Raji (cell line): ENCODE measurements around the gene LTBP2.

Experiments used
- POLR2A ChIP-seq: IDR thresholded peaks from 2 replicates; pipeline ENCODE4 v1.6.1; 2011; ENCODE audit warnings: low read depth, low read length, control low read depth; ENCODE audit not compliant: insufficient read depth

LTBP2 gene

DNA sequence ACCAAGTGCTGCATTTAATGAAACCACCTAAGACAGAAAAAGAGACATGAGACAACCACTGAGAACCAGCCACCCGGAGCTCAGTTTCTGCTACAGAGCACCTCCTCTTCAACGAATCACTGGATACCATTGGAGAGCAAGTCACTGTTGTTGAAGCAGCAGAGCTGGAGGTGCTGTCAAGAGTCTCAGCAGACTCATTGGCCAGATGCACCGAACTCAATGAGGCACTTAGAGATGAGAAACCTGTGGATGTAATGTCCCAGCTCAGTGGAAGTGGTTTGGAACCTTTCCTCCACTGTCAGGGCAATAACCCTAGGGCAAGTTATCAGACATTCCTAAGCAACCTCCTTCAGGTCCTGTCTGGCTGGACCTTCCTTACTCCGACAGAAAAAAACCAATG, 132.0 kb downstream of the LTBP2 start:
- TF ChIP-seq POLR2A: no peak

DNA sequence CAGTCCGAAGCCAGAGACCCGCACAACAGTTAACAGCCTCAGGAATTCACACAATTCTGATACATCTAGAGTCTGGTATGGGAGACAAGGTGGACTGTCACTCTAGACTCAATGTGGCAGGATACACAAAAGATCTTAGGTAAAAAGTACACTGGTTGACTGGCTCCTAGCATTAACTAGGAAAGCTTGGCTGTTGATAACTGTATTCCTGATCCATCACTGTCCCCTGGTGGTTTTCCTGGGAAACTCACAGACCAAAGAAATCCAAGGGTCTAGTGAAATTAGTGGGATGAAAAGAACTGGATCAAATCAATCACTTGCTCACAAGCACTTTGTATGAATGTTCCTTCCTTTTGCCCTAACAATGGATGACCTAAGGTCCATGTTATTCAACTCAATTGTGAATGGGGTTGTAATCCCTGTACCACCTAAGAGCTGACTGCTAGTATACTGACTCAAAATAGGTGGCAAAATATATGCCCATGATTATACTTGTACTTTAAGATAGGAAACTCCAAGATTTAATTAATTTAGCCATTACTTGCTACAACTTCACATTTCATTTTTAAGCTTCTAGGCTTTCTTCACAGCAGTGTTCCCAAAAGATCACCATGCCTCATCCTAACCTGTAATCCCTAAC, 132.9 kb downstream of the LTBP2 start:
- no peak for TF ChIP-seq POLR2A

DNA sequence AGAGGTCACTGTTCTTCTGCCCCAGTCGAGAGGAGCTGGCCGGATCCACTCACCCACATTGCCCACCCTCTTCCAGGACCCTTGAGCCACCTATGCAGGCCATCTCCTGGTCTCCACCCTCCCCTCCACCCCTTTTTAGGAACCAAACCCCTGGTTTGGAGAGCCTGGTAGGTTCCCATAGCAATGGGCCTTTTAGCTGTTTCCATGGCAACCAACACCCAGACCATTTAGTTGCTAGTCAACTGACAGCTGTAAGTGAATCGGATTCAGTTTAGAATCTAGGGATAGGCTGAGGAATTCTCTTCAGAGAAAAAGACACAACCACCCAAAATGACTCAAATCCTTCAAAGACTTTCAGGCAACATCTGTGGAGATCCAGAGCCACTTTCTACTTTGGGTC, 135.4 kb downstream of the LTBP2 start:
- TF ChIP-seq POLR2A: no peak

DNA sequence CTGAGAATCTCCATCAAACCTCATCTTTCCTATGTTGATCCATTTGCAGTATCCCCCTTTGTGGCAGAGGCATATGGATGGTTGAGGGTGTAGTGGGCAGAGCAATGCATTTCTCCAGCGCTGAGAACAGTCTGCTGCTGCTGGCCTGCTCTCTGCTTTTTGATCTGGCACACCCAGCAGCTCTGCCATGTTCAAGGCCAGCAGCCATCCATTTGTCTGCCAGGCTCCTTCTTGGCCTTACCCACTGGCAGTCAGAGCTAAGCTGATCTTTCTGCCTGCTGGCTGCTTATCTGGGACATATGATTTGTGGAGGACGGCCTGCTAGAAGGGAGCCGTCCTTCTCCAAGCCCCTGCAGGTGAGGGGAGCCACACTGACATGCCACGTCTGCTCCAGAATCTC, 135.9 kb downstream of the LTBP2 start:
- no peak for TF ChIP-seq POLR2A

DNA sequence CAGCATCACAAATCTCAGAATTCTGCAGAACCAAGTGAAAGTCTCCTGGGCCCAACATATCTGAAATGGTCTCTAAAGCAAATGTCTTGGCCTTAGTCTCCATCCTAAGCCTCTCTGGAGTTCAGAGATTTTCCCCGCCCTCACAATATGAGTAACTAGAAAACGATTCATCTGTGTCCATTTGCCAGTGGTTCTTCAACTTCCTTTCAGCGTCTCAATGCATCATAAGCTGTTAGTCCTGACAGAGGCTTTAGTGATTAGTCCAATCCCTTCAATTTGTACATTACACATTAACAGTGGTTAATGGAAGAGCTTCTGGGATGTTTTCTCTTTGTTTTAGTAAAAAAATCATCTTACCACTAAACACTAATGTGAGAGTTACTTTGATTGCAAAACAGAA, 136.4 kb downstream of the LTBP2 start:
- TF ChIP-seq POLR2A: no peak

DNA sequence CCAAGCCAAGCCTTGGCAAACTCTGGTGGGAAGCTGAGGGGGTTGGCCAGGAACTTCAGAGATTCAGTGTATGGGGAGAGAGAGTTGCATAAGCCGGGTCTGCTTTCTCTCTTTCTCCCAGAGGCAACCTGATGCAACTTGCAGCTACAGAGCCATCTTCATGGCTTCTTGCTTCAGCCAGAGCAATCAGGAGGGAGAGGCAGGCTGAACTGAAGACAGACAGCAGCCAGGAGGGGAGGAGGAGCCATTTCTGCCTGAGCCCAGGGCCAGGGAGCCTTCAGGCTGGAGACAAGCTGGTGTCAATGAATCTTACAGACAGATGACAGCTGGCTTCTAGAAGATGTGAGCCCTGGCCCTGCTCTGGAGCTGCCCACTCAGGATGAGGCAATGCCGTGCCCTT, 137.7 kb downstream of the LTBP2 start:
- no peak for TF ChIP-seq POLR2A

DNA sequence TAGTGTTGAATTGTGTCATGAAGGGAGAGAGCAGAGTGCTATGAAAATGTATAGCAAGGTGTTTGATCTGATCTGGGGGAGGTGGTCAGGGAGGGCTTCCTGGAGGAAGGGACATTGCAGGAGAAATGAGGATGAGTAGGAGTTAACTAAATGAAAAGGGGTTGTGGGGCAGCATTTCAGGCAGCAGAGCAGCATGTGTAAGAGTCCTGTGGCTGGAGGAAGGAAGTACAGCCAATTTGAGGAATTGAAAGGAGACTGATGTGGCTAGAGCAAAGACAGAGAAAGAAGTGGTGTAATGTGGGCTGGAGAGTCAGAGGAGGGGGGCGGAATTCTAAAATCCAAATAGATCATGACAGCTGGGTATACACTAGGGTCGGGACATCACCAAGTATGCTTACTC, 139.4 kb downstream of the LTBP2 start:
- TF ChIP-seq POLR2A: no peak

DNA sequence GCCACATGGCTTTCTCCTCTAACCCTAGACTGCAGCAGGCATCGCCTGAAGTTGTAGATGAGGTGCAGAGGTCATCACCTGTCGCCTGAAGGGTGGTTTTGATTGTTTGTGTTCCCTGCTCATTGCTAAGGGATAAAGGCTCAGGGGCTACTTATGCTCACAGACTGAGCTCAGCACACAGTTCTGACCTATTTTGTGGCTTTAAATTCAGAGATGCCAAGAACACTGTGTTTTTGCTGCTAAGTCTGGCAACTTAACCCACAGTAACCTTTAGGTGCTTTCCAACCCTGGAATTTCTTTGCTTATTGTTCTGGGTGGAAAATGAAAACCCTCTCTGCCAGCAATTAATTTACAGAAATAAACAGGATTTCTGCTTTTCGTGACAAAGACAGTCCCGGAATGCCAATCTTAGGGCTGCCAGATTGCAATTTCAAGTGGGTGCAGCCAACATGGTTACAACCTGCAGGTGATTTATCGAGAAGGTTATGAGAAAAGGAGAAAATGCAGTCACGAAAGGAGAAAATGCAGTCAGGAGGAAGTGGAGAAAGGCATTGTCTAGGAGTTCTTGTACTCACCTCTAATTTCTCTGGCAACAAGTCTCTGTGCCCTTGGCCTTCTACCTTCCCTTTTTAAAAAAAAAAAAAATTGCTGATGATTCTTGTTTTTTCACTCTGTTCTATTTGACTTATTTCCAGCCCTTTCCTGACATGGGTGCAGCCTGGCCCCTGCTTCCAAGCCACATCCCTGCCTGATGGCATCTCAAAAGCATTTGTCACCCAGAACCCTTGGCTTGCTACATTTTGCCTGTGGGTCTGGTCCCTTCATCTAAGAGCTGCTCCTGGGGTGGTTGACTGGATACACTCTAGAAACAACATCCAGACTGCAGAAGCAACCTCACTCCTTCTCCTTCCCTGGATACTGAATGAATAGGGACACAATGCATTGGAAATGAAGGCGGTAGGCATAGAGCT, 142.2 kb downstream of the LTBP2 start:
- no peak for TF ChIP-seq POLR2A

DNA sequence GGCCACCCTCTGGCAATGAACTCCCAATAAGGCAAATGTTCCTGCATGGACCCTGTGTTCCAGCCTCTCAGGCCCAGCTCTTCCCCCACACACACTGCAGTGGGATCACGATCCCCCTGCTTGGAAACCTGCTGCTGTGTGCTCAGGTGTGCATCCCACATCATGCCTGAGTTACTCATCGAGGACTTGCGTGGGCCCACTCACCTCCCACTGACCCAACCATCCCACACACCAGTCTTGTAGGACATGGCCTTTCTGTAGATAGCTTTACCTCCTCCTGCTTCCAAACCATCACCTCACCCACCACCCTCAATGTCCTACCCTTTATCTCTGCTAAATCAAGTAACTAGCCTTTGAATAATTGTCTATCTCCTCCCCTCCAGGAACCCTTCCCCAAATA, 143.5 kb downstream of the LTBP2 start:
- TF ChIP-seq POLR2A: no peak

DNA sequence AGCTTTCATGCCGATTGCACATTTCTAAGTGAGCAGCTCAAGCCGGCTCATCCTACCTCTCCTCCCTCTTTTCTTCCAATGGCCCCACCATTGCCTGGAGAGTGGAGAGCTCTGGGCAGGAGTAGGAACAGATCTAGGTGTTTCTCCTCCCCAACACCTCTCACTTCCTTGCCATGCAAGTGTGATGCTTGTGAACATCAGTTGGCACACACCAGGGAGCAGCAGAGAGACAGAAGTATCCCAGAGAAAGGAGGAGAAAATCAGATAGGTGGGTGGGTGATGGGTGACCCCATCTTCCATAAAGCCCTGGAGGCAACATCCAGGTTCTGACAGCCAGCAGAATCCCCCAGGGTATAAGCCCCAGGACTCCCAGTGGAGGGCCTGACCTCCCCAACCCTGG, 146.7 kb downstream of the LTBP2 start:
- no peak for TF ChIP-seq POLR2A

DNA sequence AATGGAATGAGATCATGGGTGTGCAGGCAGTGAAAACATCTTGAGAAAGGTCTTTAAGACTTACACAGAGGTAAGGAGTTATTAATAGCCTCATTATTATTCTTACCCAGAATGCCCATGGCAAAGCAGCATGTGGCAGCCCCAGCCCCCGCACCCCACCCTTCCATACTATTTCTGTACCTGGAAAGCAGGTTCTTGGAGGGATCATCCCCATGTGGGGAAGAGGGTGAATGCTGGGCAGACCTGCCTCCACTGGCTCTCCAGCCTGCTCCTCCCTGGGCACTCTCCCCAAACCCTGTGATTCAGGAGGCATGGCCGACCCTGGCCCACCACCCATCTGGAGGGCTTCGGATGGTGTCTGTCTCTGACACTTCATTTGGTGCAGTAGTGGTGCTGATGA, 147.3 kb downstream of the LTBP2 start:
- no peak for TF ChIP-seq POLR2A

DNA sequence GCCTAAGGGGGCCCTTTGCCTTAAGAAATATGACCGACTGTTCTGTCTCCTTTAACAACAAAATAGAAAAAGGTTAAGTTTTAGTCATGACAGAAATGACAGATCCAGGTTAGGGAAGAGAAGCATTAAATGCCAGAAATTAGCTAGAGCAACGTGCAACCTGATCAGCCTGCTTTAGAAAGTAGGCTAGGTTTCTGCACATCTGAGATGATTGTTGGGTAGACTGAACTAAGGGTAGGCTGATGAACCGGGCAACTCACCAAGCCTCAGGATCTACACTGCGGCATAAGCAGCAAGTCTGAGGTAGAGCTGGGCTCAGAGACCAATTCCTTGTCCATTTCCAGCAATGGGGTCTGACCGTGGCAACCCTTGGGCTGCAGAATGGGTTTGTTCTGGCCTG, 148.3 kb downstream of the LTBP2 start:
- TF ChIP-seq POLR2A: no peak

DNA sequence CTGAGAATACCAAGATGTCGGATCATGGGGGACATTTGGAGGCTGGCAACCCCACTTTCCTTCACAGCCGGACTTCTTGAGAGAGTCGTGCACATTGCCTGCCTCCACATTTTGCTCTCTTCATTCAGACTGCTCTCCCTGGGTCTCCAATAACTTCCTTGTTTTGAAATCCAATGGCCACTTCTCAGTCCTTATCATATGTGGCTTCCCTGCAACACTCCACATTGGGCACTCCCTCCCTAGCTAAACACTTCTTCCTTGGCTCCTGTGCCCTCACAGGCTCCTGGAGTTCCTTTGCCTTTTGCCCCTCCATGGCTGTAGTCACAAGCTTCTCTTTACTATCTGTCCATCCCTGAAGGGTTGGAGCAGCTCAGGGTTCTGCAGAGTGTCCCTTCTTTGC, 149.0 kb downstream of the LTBP2 start:
- TF ChIP-seq POLR2A: no peak

DNA sequence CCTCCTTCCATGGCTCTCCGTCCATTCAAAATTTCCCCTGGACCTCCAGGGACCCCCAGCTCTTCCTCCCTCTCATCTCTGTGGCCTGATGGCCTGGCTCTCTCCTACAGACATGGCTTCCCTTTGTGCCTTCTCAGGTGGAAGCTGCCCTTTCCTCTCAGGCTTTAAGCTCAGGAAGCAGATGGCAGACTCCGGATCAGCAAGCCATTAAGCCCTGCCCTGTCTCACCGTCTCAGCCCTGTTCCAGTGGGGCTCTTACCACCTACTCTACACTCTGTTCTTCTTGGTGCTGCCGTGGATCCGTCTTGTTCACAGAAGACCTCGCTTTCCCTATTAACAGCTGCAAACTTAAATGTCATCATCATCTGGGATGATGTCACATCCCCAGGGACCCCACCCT, 152.1 kb downstream of the LTBP2 start:
- TF ChIP-seq POLR2A: no peak

DNA sequence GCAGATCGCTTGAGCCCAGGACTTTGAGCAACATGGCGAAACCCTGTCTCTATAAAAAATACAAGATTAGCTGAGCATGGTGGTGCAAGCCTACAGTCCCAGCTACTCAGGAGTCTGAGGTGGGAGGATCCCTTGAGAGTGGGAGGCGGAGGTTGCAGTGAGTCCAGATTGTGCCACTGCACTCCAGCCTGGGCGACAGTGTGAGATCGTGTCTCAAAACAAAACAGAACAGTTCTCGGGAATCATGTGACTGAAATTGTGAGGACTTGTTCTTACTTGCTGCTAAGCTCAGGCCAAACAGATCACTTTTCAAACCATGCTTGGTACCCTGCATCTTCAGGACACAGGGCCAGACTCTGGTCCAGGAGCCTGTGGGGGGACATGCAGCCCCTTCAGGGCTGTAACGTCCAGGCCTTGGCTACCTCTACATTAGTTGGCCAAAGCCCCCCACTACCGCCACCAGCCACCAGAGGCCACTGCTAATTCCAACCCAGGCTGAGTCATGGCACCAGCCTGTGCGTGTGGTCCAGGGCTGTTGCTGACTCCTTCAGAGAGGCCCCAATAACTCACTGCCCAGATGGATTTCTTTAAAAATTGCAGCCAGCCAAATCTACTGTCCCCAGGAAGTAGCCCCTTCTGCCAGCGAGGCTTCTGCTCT, 152.6 kb downstream of the LTBP2 start:
- TF ChIP-seq POLR2A: no peak

DNA sequence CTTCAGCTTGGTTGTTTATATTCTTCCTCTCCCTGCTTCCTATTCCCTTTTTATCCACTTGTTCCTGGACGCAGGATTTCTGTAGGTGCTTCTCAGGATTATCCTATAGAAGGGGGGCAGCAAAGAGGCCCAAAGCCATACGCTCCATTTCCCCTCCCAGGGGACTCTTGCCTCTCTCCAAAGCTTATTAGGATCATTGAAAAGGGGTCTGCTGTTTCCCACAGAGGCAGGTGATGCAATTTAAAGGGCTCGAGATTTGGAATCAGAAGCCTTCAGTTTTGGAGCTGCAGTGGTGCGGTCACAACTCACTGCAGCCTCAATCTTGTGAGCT, 154.5 kb downstream of the LTBP2 start:
- no peak for TF ChIP-seq POLR2A
